HG03565 (cell line): Measurements from ENCODE around the gene LRRC8C.
"Not testable (repeated sequence)": the region's sequence is repeated elsewhere in the genome, so short reads cannot be mapped to it uniquely, and the experiment has no call there.

Experiments used
- ATAC-seq: cut with Tn5 transposase; IDR thresholded peaks from one replicate; pipeline ENCODE4 v1.9.1; 2021; ENCODE audit warnings: mild to moderate bottlenecking, moderate library complexity; ENCODE audit not compliant: unreplicated experiment

The LRRC8C gene

DNA sequence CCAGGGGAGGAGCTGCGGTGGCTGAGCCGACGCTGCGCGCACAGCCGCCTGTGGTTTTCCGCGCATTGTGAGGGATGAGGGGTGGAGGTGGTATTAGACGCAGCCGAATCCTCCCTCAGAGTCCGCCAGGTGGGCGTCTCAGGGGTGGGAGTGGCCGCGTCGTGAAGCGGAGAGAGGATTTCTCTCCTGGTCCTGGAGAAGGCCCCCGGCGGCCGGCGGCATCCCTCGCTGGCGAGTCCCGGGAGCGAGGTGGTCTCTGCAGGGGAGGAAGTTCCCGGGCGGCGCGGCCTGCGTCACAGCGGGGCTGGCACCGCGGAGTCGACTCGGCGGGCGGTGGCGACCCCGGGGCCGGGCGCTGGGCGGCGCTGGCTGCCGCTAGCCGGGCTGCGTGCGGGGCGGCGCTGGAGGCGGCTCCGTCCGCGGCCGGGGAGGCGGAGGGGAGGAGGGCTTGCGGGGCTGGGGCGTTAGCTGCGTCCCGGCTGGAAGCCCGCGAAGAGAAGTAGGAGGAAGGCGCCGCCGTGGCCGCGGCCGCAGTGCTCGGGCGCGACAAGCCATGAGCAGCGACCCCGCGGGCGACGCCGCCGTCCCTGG, at the start of gene LRRC8C:
Gene LRRC8C, plus strand, starts transcription at position 464 of the 591 bp plus-strand sequence. CDS start 53,354 bp downstream, outside the sequence.
- peak; percentile 70 for ATAC-seq

DNA sequence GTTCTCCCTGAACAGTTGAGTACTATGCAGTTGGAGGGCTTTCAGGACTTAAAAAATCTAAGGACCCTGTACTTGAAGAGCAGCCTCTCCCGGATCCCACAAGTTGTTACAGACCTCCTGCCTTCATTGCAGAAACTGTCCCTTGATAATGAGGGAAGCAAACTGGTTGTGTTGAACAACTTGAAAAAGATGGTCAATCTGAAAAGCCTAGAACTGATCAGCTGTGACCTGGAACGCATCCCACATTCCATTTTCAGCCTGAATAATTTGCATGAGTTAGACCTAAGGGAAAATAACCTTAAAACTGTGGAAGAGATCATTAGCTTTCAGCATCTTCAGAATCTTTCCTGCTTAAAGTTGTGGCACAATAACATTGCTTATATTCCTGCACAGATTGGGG, 48.7 kb upstream of the LRRC8C start:
- no peak for ATAC-seq

DNA sequence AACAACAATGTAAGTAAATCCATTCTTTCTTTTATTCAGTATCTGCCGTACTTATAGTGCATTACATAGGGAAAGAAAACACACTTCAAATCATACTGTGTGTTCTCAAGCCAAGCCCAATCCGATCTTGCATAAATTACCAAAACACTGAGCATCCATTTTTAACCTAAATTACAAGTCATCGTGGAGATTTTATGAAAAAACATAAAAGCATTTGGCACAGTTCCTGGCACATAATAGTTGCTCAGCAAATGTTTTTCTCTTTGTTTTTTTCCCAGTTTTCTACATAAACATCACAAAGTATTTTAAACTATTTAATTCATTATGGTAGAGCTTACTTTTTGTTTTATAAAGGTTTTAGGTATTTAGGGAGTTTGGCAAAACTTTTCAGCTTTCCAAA, 48.1 kb upstream of the LRRC8C start:
- ATAC-seq: no peak

DNA sequence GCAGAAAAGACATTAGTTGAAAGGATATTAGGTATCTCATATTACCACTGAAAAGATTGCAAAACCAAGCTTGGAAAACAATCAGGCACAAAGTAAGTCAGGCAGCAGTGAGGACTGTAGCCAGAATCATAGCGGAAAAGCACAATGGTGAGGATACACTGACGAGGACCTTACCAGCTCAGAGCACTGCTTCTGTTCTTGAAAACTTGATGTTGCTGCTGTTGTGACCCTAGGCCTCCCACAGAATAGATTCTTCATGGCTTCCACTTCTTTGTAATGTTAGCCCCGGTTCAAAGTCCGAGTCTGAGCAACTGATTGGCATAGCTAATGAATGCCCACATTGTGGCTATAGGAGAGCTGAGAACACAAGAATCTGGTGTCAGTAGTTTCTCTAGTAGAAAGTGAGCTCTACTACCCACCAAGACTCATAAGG, 45.2 kb upstream of the LRRC8C start:
- no peak for ATAC-seq

DNA sequence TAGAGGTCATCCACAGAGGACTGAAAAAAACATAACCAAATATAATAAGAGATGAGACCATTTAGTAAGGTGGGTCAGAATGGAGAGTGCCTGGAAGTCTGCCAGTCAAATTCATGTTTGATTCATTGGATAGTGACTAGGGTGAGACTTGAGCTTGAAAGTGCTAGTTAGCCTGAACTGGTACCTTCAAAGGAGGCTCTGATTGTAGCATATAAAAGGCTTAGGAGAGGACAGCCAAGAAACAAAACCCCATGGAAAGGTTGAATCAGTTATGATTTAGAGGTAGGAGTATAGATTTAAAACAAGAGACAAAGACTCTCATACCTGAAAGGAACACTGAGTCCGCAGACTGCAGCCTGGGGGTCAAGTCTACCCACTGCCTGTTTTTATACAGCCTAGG, 44.4 kb upstream of the LRRC8C start:
- no peak for ATAC-seq

DNA sequence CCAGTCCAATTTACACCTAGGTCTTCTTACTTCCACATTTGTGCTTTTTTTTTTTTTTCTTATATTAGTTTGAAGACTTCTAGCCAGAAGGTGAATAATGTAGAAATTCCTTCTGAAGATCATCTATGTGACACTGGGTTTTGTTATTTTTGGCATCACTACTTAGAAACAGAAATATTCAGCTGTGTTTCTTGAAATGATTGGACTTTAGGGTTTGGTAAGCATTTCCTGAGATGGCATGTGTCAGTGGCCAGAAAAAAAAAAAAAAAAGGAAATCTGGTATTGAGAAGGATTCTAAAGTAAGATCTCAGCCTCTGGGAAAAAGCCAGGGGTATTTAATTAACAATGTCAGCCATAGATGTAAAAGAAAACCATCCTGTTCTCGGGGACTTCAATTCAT, 43.4 kb upstream of the LRRC8C start:
- no peak for ATAC-seq

DNA sequence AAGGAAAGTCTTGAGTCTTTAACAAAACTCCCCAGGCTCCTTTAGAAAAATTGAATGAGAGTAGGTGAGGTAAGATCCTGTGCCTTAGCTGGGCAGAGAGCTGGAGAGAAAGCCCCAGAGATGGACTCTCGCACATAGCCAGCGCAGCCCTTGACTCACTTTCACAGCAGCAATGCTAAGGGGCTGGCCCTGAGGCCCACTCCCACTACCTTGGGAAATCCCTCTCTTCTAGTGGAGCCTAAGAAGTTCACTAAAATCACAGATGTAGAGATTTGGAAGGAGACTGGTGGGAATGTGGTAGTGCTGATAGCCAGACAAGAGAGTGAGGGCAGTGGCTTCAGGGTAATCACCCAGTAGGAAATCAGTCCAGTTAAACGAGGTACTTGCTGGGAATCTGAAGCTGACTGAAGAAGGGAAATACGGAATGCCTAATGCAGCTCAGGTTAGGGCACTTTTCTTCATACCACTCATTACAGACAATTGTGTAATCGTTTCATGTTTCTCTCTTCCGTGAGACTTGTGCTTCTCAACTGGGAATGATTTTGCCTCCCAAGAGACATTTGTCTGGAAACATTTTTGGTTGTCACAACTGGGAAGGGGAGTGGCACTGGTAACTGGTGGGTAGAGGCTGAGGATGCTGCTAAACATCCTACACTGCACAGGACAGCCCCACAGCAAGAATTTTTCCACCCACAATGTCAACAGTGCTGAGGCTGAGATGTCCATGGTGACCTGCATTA, 42.4 kb upstream of the LRRC8C start:
- ATAC-seq: no peak

DNA sequence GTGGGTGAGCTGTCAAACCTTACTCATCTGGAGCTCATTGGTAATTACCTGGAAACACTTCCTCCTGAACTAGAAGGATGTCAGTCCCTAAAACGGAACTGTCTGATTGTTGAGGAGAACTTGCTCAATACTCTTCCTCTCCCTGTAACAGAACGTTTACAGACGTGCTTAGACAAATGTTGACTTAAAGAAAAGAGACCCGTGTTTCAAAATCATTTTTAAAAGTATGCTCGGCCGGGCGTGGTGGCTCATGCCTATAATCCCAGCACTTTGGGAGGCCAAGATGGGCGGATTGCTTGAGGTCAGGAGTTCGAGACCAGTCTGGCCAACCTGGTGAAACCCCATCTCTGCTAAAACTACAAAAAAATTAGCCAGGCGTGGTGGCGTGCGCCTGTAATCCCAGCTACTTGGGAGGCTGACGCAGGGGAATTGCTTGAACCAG, 40.0 kb upstream of the LRRC8C start:
- not testable (repeated sequence) for ATAC-seq

DNA sequence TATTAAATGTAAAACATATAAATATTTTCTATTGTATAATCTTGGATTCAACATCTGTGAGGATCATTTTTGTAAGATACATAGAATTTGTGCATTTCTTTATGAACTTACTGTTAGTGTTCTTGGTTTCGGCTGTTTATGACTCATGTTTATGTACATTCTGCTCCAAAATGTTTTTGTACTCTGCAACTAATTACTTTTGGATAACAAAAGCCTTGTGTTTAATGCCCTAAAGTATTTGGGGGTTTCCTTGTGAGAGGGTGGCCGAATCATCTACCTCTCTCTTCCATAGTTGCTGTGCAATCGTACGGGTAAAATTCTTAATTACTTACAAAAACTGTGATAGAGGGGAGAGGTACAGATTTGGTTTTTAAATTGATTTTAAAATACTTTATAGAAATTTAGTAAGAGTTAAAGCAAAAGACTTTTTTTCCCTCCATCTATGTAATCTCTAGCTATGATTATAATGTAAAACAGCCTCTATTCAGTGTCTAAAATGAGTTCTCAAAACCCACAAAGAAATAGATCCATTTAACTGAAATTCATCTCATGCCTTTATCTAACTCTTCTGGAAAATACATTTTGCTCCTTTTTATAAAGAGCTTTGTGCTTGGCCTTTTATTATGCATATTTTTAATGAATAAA, 38.7 kb upstream of the LRRC8C start:
- no peak for ATAC-seq

DNA sequence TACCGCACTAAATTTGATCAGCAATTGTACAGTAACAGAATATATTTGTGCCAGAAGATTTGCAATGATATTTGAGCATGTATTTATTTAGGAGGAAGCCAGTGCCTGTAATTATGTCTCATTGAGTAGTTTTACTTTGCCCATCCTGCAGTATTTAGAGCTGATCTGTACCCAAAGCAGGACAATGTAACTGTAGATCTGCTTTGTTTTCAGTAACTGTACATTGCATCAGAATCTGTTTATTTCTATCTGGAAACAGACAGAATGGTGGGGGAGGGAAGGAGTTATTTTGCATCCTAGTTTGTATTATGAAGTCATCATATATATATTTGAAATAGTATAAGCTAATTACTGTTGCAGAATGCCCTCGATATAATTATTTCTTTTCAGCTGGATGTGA, 36.2 kb upstream of the LRRC8C start:
- no peak for ATAC-seq

DNA sequence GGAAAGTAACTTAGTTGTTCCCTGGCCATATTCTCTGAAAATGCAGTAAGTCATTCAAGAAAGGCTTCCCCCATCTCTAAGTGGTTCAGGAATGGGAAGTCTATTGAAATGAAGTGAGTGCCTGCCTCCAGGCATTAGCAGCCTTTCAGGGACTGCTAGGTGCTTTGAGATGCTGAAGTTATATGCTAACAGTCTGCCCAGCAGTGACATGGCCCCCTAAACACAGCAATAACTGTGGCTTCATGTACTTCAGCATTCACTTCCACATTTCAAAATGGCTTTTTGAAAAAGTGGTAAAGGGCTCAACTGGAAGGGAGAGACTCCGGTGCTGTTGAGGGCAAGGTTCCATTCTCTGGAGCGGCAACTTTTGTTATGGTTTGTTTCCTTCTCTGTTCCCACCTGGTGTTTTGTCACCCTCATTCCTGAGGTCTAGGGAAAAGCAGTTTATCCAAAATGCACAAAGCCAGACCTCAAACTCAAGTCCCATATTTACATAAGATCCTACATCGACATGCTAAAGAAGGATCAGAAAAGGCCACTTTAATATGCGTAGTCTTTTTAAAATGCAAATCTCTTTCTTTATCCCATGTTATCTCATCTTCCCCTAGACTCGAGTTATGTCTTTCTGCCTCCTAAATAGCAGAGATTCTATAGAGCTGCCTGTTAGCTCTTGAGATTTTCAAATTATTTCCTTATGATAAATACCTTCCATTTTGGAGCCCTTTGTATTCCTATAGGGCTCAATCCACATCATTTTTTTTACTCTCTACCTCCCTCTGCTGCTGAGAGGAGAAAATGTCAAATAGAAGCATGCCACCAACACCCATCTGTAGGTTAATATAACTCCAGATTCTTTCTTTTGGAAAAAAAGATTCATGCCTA, 34.2 kb upstream of the LRRC8C start:
- peak; percentile 57 for ATAC-seq

DNA sequence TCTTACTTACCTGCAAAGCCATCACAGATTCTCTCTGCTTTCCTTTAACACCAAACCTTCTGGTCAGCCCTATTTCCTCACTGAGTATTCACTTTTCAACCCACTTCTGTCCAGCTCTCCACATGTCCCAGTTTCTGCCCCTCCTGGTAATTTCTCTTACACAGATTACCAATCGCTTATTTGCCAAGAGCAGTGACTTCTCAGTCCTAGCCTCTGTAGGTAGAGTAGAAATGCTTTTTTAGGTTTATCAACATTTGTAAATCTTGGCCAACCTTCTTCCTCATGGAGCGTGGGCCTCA, 33.6 kb upstream of the LRRC8C start:
- ATAC-seq: no peak

DNA sequence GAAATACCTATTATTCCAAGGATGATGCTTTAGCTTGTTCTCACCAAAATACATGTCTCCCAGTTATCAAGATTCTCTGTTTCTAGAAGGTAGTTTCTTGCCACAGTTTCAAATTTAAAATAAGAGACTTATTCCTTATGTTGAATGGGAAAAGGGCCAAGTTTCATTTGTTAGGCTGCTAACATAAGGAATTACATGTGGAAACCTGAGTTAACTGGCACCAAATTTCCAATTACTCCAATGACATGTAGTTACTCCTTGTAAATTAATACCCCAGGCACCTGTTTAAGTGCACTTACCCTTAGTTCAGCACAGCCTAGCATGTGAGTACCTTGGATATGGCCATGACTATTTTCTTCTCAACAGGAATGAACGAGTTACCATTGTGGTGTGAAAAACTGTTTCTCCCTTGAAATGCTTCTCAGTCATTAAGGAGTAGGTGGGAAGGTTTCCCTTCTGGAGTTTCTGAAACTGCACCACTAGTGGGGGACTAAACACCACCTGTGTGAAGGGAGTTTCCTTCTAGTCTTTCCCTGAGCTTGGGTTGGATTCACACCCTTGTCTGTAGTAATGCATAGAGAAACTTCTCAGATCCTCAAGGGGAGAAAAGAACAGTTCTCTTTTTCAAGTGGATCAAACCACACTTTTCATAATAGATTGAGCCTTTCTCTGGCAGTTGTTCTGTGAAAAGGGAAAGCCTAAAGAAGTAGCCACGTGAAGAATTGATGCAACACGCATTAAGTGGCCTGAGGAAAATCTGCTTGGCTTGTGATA, 32.3 kb upstream of the LRRC8C start:
- ATAC-seq: no peak

DNA sequence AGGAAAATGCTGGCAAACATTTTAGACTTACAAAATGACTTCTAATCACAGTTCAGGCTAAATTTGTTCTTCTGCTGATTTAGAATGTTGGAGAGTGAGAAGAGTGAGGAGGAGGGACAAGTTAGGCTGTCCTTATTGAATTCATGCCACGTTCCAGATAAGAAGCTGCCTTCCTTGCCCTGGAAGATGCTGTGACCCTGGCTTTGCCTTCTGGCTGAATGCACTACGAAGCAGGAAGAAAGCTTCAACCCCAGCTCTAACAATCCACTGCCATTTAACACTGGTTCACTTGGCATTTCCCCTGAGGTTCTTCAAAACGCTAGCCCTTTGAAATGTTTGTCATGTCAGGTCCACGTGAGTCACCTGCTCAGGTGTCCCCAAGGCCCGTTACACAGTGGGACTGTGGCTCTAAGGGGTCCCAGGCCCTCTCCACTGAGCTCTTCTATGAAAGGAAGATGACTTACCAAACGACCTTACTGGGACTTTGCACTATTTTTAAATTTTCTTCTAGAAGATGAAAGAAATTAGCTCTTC, 30.0 kb upstream of the LRRC8C start:
- ATAC-seq: no peak

DNA sequence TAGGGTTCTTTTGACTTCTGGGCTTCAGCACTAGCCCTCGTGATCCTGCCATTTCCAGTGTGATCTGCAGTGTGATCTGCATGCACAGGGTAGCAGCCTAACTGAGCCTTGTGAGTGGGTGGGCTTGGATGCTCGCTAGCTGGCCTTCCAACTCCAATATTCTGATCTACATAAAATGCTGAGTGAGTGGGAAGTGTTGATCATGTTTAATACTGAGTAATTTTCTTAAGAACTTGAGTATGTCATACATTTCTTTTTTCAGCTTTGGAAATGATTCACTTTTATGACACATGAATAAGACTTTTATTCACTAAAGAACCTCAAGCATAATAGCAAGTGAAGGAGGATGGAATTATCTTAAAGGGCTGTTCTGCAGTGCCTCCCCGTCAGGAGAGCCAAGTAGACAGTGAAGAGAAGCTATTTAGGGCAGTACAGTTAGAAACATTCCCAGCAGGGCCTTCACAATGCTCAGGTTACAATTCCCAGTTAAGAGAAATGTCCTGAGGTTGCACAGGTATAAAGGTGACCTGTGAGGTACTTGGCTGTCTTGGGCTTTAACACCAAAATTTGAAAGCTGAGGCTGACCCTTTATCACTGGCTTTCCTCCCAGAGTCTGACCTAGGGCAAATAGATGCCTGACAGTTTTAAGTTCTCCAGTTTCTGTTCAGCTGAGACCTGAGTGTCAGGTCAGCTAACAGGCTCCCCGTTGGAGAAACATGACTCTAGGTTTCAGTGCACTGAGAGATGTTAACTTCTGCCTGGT, 29.1 kb upstream of the LRRC8C start:
- no peak for ATAC-seq

DNA sequence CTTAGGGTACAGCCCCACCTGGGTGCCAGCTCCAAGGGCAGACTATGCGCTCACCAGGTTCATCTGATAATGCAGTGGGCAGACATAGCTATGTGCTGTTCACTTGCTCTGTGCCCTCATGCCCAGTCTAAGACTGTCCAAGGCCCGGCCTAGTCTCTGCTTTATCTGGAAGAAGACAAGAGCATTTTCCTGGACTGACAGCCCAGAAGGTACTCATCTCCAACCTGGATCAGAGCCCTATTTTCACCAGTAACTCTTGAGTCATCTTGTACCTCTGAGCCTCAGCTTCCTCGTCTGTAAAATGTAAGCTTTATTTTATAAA, 28.5 kb upstream of the LRRC8C start:
- ATAC-seq: no peak

DNA sequence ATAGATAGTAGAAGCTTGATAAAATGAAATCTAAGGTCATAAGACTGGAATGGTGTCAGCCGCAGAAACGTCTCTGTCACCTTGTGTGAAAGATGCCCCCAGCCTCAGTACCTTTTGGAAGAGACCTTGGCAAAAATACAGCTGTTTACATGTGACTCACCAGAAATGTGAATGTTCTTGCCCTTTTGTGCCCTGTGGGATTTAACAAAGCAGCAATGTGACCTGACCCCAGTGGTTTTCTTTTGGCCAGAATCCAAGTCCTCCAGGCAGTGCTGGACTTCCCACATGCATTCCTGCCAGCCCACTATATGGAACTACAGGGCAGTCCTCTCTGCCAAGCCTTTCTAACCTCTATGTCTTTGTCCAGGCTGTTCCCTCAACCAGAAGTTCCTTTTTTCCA, 27.2 kb upstream of the LRRC8C start:
- no peak for ATAC-seq

DNA sequence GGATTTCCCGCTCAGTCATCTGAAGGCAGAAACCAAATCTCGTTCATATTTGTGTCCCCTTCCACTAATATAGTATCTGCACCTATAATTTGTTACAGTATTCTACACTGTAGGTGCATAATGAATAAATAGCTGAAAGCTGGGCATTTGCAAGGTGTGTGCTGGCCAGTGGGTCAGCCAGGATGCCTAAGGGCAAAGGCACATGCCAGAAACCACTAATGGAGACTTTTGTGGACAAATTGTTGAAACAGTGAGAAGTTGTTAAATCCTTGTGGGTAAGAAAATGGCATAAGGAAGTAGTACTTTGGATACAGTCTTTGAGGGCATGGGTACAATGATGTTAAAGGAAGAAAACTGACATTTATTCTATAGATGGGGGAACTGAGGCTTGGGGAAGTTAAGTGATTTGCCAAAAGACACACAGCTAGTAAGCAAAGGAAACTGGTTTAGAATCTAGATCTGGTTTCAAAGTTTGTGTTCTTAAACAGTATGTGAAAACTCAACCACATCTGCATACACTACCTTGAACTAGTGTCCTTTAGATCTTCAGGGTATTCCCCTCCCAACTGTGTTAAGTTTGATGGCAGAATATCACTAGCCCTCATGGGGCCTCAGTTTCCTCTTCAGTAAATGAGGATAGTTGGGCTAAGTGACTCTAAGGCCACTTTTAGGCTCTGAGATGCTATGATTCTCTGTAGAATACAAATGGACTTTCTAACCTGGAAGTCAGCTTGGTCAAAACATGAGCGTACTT, 26.5 kb upstream of the LRRC8C start:
- no peak for ATAC-seq

DNA sequence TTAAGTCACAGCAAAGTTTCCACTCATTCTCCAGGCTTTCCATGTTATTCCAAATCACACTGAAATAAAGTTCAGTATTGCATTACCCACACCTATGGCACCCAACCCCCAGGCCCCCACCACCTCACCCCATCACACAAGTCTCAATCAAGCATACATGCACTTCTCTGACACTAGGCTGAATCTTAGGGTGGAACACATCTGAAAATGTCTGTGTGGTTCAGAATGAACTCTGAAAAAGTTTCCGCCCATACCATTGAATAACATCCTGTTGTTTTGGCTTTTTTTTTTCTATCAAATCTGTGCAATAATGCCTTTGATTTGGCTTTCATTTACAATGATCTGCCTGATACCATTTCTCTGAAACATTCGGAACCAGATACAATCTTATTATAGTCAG, 25.8 kb upstream of the LRRC8C start:
- ATAC-seq: no peak
